SU-DHL-6 (cell line): ENCODE results near the gene ABTB1.

ENCODE experiments used
- H2AFZ ChIP-seq: fragments of 200-600 bp; sonication (generic); 2 replicates; pipeline ENCODE4 v1.6.1; 2014; ENCODE audit warnings: low read depth, mild to moderate bottlenecking, moderate library complexity, mixed read lengths, antibody characterized with exemption, low read length; ENCODE audit not compliant: severe bottlenecking
- H3F3A ChIP-seq: fragments of 200-600 bp; shearing (Covaris generic); 2 replicates; pipeline ENCODE4 v1.6.0; 2016; ENCODE audit warnings: antibody characterized with exemption, mild to moderate bottlenecking; ENCODE audit not compliant: insufficient read depth
- H3K27ac ChIP-seq: fragments of 200-600 bp; sonication (generic); 2 replicates; pipeline ENCODE4 v1.5.1; 2016; ENCODE audit warnings: low read depth, mild to moderate bottlenecking, low read length, moderate library complexity, mixed read lengths
- H3K27me3 ChIP-seq: fragments of 200-600 bp; sonication (generic), shearing (Covaris generic); 2 replicates; pipeline ENCODE4 v1.6.0; 2014; ENCODE audit warnings: mild to moderate bottlenecking, low read length
- H3K36me3 ChIP-seq: fragments of 200-600 bp; sonication (generic); 2 replicates; pipeline ENCODE4 v1.6.1; 2014; ENCODE audit warnings: mild to moderate bottlenecking, low read length, mixed read lengths
- H3K4me2 ChIP-seq: fragments of 300-600, 200-600 bp; shearing (Covaris generic), sonication (generic); 2 replicates; pipeline ENCODE4 v1.6.0; 2014; ENCODE audit warnings: low read length, low read depth, mild to moderate bottlenecking; ENCODE audit not compliant: poor library complexity, severe bottlenecking
- H3K4me3 ChIP-seq: fragments of 200-600 bp; sonication (generic); 2 replicates; pipeline ENCODE4 v1.5.1; 2014; ENCODE audit warnings: antibody characterized with exemption, low read length, mild to moderate bottlenecking, mixed read lengths; ENCODE audit not compliant: insufficient read depth, poor library complexity, severe bottlenecking
- H3K79me2 ChIP-seq: fragments of 200-600 bp; sonication (generic); 2 replicates; pipeline ENCODE4 v1.6.1; 2014; ENCODE audit warnings: mild to moderate bottlenecking, low read length, moderate library complexity; ENCODE audit not compliant: insufficient read depth
- H3K9ac ChIP-seq: fragments of 200-600 bp; sonication (generic); 2 replicates; pipeline ENCODE4 v1.7.0; 2014; ENCODE audit warnings: mild to moderate bottlenecking, low read length
- H3K9me2 ChIP-seq: fragments of 200-600 bp; sonication (generic); replicated peaks from 2 replicates; pipeline ENCODE4 v1.6.1; 2014; ENCODE audit warnings: low read length; ENCODE audit not compliant: insufficient read depth
- H3K9me3 ChIP-seq: fragments of 200-600 bp; sonication (generic); 2 replicates; pipeline ENCODE4 v1.6.1; 2014; ENCODE audit warnings: low read length, mixed read lengths; ENCODE audit not compliant: insufficient read depth
- H4K20me1 ChIP-seq: fragments of 200-600 bp; sonication (generic); 2 replicates; pipeline ENCODE4 v1.6.1; 2014; ENCODE audit warnings: low read depth, mild to moderate bottlenecking, antibody characterized with exemption, low read length, moderate library complexity, mixed read lengths
- EZH2phosphoT487 ChIP-seq: fragments of 200-600 bp; sonication (generic), shearing (Covaris generic); conservative IDR thresholded peaks from 2 replicates; pipeline ENCODE4 v1.6.1; 2018; ENCODE audit warnings: mild to moderate bottlenecking, antibody characterized with exemption, low read length, moderate library complexity, mixed read lengths
- TF ChIP-seq, protein P1 (sequence below): fragments of 200-600 bp; sonication (generic); IDR thresholded peaks from one replicate; pipeline ENCODE4 v1.5.1; 2017; ENCODE audit warnings: antibody characterized with exemption, mild to moderate bottlenecking, low read length, moderate library complexity; ENCODE audit not compliant: insufficient read depth, poor library complexity, severe bottlenecking

The ABTB1 gene

DNA sequence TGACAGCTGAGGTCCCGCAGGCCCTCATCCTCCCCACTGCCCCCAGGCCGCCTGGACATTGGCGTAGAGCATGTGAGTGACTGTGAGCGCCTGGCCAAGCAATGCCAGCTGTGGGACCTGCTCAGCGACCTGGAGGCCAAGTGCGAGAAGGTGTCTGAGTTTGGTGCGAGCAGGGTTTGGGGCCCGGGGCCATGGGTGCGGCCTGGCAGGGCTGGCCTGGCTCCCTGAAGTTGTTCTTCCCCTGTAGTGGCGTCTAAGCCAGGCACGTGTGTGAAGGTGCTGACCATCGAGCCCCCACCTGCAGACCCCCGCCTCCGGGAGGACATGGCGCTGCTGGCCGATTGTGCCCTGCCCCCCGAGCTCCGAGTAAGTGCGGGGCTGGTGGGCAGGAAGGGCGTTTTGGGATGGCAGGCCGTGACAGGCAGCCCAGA is 4.2 kb downstream of the ABTB1 start:
- no peaks in the 10 kb centered on the region for H4K20me1 ChIP-seq
- no peak overlapping the region for H3K4me2 ChIP-seq
- H3K79me2 ChIP-seq, result no peaks in the 10 kb centered on the region
- H3K27me3 ChIP-seq, result no peaks in the 10 kb centered on the region
- TF ChIP-seq, protein P1, sequence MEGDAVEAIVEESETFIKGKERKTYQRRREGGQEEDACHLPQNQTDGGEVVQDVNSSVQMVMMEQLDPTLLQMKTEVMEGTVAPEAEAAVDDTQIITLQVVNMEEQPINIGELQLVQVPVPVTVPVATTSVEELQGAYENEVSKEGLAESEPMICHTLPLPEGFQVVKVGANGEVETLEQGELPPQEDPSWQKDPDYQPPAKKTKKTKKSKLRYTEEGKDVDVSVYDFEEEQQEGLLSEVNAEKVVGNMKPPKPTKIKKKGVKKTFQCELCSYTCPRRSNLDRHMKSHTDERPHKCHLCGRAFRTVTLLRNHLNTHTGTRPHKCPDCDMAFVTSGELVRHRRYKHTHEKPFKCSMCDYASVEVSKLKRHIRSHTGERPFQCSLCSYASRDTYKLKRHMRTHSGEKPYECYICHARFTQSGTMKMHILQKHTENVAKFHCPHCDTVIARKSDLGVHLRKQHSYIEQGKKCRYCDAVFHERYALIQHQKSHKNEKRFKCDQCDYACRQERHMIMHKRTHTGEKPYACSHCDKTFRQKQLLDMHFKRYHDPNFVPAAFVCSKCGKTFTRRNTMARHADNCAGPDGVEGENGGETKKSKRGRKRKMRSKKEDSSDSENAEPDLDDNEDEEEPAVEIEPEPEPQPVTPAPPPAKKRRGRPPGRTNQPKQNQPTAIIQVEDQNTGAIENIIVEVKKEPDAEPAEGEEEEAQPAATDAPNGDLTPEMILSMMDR, result no peak
- TF ChIP-seq EZH2phosphoT487, result no peak
- H3K36me3 ChIP-seq, result no peaks in the 10 kb centered on the region
- H3K9me2 ChIP-seq, result no peaks in the 10 kb centered on the region
- H3K4me3 ChIP-seq, result no peak overlapping the region
- no peak overlapping the region for H3K9ac ChIP-seq
- H3K9me3 ChIP-seq, result no peaks in the 10 kb centered on the region
- H3F3A ChIP-seq, result no peaks in the 10 kb centered on the region
- H3K27ac ChIP-seq, result no peak overlapping the region
- H2AFZ ChIP-seq, result no peak overlapping the region

DNA sequence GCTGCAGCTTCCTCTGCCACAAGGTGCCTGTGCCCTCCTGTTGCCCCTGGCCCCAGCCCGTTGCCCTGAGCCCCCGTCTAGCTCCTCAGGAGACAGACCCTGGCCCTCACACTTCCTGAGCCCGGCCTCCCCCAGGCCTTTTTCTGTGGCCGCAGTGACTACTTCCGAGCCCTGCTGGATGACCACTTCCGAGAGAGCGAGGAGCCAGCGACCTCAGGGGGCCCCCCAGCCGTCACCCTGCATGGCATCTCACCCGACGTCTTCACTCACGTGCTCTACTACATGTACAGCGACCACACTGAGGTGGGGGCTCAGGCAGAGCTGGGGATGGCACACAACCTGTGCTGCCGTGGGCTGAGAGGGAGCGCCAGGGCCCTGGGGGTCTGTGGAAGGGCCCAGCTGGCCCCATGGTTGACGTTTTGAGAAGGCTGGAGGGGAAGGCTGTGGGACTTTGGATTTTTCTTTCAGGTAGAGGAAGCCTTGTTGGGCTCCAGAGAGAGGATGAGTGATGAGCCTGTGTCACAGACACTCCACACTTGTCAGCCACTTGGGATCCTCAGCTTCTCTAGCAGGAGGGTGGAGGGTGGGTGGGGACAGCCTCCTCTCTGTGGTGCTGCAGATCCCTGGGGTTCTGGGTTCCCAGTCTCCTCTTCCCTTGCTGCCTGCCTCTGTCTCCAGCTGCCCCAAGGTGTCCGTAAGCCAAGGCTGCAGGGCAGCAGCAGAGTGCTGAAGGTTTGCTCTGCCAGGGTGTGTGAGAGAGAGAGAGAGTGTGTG is 5.0 kb downstream of the ABTB1 start:
- Histone ChIP-seq H3K9me3 (no peaks in the 10 kb centered on the region), H3K4me2 (no peak overlapping the region)

DNA sequence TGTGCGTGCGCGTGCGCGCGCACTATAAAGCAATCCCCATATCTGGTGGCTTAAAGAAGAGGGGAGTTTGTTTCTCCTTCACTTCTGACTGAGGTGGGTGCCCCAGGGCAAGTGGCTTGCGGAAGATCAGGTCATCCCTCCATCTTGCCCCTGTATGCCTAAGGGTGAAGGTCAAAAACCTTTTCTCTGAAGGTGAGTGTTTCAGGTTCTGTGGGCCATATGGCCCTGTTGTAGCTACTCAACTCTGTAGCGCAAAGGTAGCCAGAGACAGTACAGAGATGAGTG is 5.5 kb downstream of the ABTB1 start:
- Histone ChIP-seq H2AFZ (no peak overlapping the region), H3K27me3 (no peaks in the 10 kb centered on the region), H3K79me2 (no peaks in the 10 kb centered on the region), H3F3A (no peaks in the 10 kb centered on the region), H3K4me3 (no peak overlapping the region), H3K9me3 (no peaks in the 10 kb centered on the region), H3K9me2 (no peaks in the 10 kb centered on the region), H3K36me3 (no peaks in the 10 kb centered on the region), H3K4me2 (no peak overlapping the region), H4K20me1 (no peaks in the 10 kb centered on the region), H3K9ac (no peak overlapping the region), H3K27ac (no peak overlapping the region)
- no peak for TF ChIP-seq EZH2phosphoT487
- TF ChIP-seq, protein P1, result no peak

More for the DNA sequence above, 5.0 kb downstream of the ABTB1 start:
- H3F3A ChIP-seq, result no peaks in the 10 kb centered on the region
- H3K9ac ChIP-seq, result no peak overlapping the region
- no peak overlapping the region for H3K27ac ChIP-seq
- no peaks in the 10 kb centered on the region for H3K36me3 ChIP-seq
- no peaks in the 10 kb centered on the region for H4K20me1 ChIP-seq
- H2AFZ ChIP-seq, result no peak overlapping the region
- TF ChIP-seq, protein P1, result no peak
- no peak for TF ChIP-seq EZH2phosphoT487
- no peak overlapping the region for H3K4me3 ChIP-seq
- H3K79me2 ChIP-seq, result no peaks in the 10 kb centered on the region
- H3K9me2 ChIP-seq, result no peaks in the 10 kb centered on the region
- no peaks in the 10 kb centered on the region for H3K27me3 ChIP-seq
